Measurements from ENCODE around the gene ASL.

DNA sequence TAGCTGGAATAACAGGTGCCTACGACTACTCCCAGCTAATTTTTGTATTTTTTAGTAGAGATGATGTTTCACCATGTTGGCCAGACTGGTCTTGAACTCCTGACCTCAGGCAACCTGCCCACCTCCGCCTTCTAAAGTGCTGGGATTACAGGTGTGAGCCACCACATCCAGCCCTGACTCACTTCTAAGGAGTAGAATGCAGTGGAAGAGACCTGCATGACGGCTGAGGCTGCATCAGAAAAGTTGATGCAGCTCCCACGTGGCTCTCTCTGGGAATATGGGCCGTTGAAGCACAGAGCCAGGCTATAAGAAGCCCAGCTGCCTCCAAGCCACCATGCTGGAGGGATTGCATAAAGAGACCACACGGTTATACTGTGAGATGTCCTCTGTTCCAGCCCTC, 21.6 kb upstream of the ASL start:
- TF ChIP-seq, protein P1, sequence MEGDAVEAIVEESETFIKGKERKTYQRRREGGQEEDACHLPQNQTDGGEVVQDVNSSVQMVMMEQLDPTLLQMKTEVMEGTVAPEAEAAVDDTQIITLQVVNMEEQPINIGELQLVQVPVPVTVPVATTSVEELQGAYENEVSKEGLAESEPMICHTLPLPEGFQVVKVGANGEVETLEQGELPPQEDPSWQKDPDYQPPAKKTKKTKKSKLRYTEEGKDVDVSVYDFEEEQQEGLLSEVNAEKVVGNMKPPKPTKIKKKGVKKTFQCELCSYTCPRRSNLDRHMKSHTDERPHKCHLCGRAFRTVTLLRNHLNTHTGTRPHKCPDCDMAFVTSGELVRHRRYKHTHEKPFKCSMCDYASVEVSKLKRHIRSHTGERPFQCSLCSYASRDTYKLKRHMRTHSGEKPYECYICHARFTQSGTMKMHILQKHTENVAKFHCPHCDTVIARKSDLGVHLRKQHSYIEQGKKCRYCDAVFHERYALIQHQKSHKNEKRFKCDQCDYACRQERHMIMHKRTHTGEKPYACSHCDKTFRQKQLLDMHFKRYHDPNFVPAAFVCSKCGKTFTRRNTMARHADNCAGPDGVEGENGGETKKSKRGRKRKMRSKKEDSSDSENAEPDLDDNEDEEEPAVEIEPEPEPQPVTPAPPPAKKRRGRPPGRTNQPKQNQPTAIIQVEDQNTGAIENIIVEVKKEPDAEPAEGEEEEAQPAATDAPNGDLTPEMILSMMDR (IDR thresholded peaks at IDR 0.05) = no peak
- TF ChIP-seq POLR2A (IDR thresholded peaks at IDR 0.05) = no peak
